GM21576 (cell line): Measurements from ENCODE around the gene TSPY8.
"Not testable (repeated sequence)": the region's sequence is repeated elsewhere in the genome, so short reads cannot be mapped to it uniquely, and the experiment has no call there.

ENCODE experiments used
- ATAC-seq: cut with Tn5 transposase; IDR thresholded peaks from one replicate; pipeline ENCODE4 v1.9.1; 2021; ENCODE audit warnings: mild to moderate bottlenecking, moderate library complexity; ENCODE audit not compliant: unreplicated experiment

The TSPY8 gene, protein sequence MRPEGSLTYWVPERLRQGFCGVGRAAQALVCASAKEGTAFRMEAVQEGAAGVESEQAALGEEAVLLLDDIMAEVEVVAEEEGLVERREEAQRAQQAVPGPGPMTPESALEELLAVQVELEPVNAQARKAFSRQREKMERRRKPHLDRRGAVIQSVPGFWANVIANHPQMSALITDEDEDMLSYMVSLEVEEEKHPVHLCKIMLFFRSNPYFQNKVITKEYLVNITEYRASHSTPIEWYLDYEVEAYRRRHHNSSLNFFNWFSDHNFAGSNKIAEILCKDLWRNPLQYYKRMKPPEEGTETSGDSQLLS

DNA sequence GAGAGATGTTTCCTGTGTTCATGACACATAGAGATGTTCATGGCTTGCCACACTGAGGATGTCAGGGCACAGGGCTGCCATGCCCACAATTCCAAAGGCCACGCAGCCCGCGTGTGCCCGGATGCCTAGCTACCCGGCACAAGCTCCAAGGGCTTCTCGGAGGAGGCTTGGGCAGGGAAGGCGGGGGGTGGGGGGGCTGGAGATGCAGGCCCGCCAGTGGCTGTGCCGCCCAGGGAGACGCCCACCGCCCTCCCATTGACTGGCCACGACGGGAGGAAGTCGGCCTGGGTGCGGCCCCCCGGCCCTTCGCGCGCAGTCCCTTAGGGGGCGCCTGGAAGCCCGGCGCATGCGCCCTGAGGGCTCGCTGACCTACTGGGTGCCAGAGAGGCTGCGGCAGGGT, at the start of gene TSPY8:
TSS of gene TSPY8 (plus strand) at position 301 of the 400 bp plus-strand sequence. CDS start at position 347, 46 bp downstream.
- not testable (repeated sequence) for ATAC-seq

GRCh38 chrY:9320996-9321395, 36.6 kb upstream of the TSPY8 start:
- ATAC-seq: no peak

DNA sequence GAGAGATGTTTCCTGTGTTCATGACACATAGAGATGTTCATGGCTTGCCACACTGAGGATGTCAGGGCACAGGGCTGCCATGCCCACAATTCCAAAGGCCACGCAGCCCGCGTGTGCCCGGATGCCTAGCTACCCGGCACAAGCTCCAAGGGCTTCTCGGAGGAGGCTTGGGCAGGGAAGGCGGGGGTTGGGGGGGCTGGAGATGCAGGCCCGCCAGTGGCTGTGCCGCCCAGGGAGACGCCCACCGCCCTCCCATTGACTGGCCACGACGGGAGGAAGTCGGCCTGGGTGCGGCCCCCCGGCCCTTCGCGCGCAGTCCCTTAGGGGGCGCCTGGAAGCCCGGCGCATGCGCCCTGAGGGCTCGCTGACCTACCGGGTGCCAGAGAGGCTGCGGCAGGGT, 20.4 kb upstream of the TSPY8 start, which contains the start of gene TSPY4:
TSS of gene TSPY4 (plus strand) at position 301 of the 400 bp plus-strand sequence. CDS start at position 347, 46 bp downstream.
- ATAC-seq: not testable (repeated sequence)

GRCh38 chrY:9396527-9396926, 38.9 kb downstream of the TSPY8 start:
- not testable (repeated sequence) for ATAC-seq

- ATAC-seq: not testable (repeated sequence)
Observed at GRCh38 chrY:9398121-9398520, 40.5 kb downstream of the TSPY8 start, which contains the start of gene TSPY3. Gene TSPY3, plus strand, starts transcription at chrY:9398421. Its CDS starts 46 bp downstream, at chrY:9398467.
